BLaER1 treated with 17β-estradiol and CSF1 and Interleukin-3, amounts not matched to agents 10 nM and 100 nM (cell line): ENCODE data around the gene ZNF488.

ENCODE experiments used
- H3K27ac ChIP-seq, 11 experiments: shearing (Covaris generic); formaldehyde crosslinking; 2 replicates each; pipeline ENCODE4 v1.8.1; 2022
- H3K27me3 ChIP-seq, 11 experiments: shearing (Covaris generic); formaldehyde crosslinking; 2 replicates each; pipeline ENCODE4 v1.8.1; 2022
- H3K36me3 ChIP-seq, 11 experiments: shearing (Covaris generic); formaldehyde crosslinking; 2 replicates each; pipeline ENCODE4 v1.8.1; 2022
- H3K4me1 ChIP-seq, 10 experiments: shearing (Covaris generic); formaldehyde crosslinking; 2 replicates each; pipeline ENCODE4 v1.8.1; 2022
- H3K4me2 ChIP-seq, 11 experiments: shearing (Covaris generic); formaldehyde crosslinking; 2 replicates each; pipeline ENCODE4 v1.8.1; 2022
- H3K4me3 ChIP-seq, 10 experiments: shearing (Covaris generic); formaldehyde crosslinking; 2 replicates each; pipeline ENCODE4 v1.8.1; 2022
- H3K9ac ChIP-seq, 11 experiments: shearing (Covaris generic); formaldehyde crosslinking; 2 replicates each; pipeline ENCODE4 v1.8.1; 2022
- H3K9me3 ChIP-seq, 11 experiments: shearing (Covaris generic); formaldehyde crosslinking; replicated peaks in 1 of 11; 2 replicates each; pipeline ENCODE4 v1.8.1; 2022
- H4K20me1 ChIP-seq, 11 experiments: shearing (Covaris generic); formaldehyde crosslinking; 2 replicates each; pipeline ENCODE4 v1.8.1; 2022
- Cebpa-rat ChIP-seq, 11 experiments: shearing (Covaris generic); IDR thresholded peaks; 2 replicates each; pipeline ENCODE4 v1.8.1; 2022

The ZNF488 gene

GRCh38 chr10:47339759-47340607, 44.1 kb downstream of the ZNF488 start:
- Histone ChIP-seq H3K4me1 (peaks cover 9 to 18% (median 13%) of the 10 kb centered on the region in 10 experiments; a peak in 18 of 20 replicates), H3K27ac (peak overlapping the region in 7 of 11 experiments; percentile 36 to 77 (median 61); a peak in 14 of 22 replicates), H3K36me3 (no peaks in the 10 kb centered on the region), H4K20me1 (no peaks in the 10 kb centered on the region), H3K27me3 (no peaks in the 10 kb centered on the region), H3K4me3 (peak overlapping the region in 1 of 10 experiments; percentile 53; a peak in 2 of 20 replicates), H3K4me2 (peak overlapping the region; percentile 34 to 83 (median 63)), H3K9me3 (no peaks in the 10 kb centered on the region), H3K9ac (peak overlapping the region in 6 of 11 experiments; percentile 36 to 66 (median 50); a peak in 11 of 22 replicates)
- peak in 2 of 11 experiments; percentile 21 to 38; a peak in 2 of 22 replicates for TF ChIP-seq Cebpa-rat (IDR thresholded peaks at IDR 0.05)

GRCh38 chr10:47339186-47339735, 44.8 kb downstream of the ZNF488 start:
- peak overlapping the region in 2 of 11 experiments; percentile 36 to 54; a peak in 2 of 22 replicates for H3K9ac ChIP-seq
- no peaks in the 10 kb centered on the region for H3K36me3 ChIP-seq
- TF ChIP-seq Cebpa-rat (IDR thresholded peaks at IDR 0.05) = no peak
- H3K4me1 ChIP-seq = peaks cover 9 to 18% (median 13%) of the 10 kb centered on the region in 10 experiments; a peak in 18 of 20 replicates
- H3K27me3 ChIP-seq = no peaks in the 10 kb centered on the region
- no peak overlapping the region for H3K4me3 ChIP-seq
- peak overlapping the region in 7 of 11 experiments; percentile 50 to 83 (median 68); a peak in 10 of 22 replicates for H3K4me2 ChIP-seq
- no peaks in the 10 kb centered on the region for H4K20me1 ChIP-seq
- peak overlapping the region in 7 of 11 experiments; percentile 36 to 77 (median 61); a peak in 13 of 22 replicates for H3K27ac ChIP-seq
- H3K9me3 ChIP-seq = no peaks in the 10 kb centered on the region

GRCh38 chr10:47337310-47337709, 46.8 kb downstream of the ZNF488 start:
- no peaks in the 10 kb centered on the region for H3K9me3 ChIP-seq
- no peak overlapping the region for H3K27ac ChIP-seq
- peaks cover 9 to 18% (median 13%) of the 10 kb centered on the region in 10 experiments; a peak in 18 of 20 replicates for H3K4me1 ChIP-seq
- H3K4me3 ChIP-seq = no peak overlapping the region
- TF ChIP-seq Cebpa-rat (IDR thresholded peaks at IDR 0.05) = no peak
- no peak overlapping the region for H3K9ac ChIP-seq
- no peaks in the 10 kb centered on the region for H3K27me3 ChIP-seq
- H3K4me2 ChIP-seq = no peak overlapping the region
- H3K36me3 ChIP-seq = no peaks in the 10 kb centered on the region
- H4K20me1 ChIP-seq = no peaks in the 10 kb centered on the region

GRCh38 chr10:47336387-47337134, 47.5 kb downstream of the ZNF488 start:
- no peak overlapping the region for H3K4me3 ChIP-seq
- no peak overlapping the region for H3K9ac ChIP-seq
- no peak for TF ChIP-seq Cebpa-rat (IDR thresholded peaks at IDR 0.05)
- no peaks in the 10 kb centered on the region for H3K36me3 ChIP-seq
- no peak overlapping the region for H3K27ac ChIP-seq
- H3K9me3 ChIP-seq = no peaks in the 10 kb centered on the region
- H4K20me1 ChIP-seq = no peaks in the 10 kb centered on the region
- peaks cover 9 to 18% (median 13%) of the 10 kb centered on the region in 10 experiments; a peak in 18 of 20 replicates for H3K4me1 ChIP-seq
- H3K27me3 ChIP-seq = no peaks in the 10 kb centered on the region
- no peak overlapping the region for H3K4me2 ChIP-seq

GRCh38 chr10:47335906-47336305, 48.2 kb downstream of the ZNF488 start:
- peaks cover 9 to 17% (median 13%) of the 10 kb centered on the region in 10 experiments; a peak in 18 of 20 replicates for H3K4me1 ChIP-seq
- H3K36me3 ChIP-seq = no peaks in the 10 kb centered on the region
- no peaks in the 10 kb centered on the region for H4K20me1 ChIP-seq
- H3K4me3 ChIP-seq = no peak overlapping the region
- no peak for TF ChIP-seq Cebpa-rat (IDR thresholded peaks at IDR 0.05)
- H3K4me2 ChIP-seq = no peak overlapping the region
- H3K27me3 ChIP-seq = no peaks in the 10 kb centered on the region
- H3K27ac ChIP-seq = no peak overlapping the region
- H3K9me3 ChIP-seq = no peaks in the 10 kb centered on the region
- no peak overlapping the region for H3K9ac ChIP-seq

- Histone ChIP-seq H3K36me3 (no peaks in the 10 kb centered on the region), H3K4me1 (peaks cover 0 to 5% (median 2%) of the 10 kb centered on the region in 10 experiments; a peak in 12 of 20 replicates), H3K4me3 (no peak overlapping the region), H3K27ac (no peak overlapping the region), H4K20me1 (no peaks in the 10 kb centered on the region), H3K9ac (no peak overlapping the region), H3K4me2 (no peak overlapping the region), H3K9me3 (no peaks in the 10 kb centered on the region), H3K27me3 (no peaks in the 10 kb centered on the region)
- TF ChIP-seq Cebpa-rat (IDR thresholded peaks at IDR 0.05) = no peak
Measured at GRCh38 chr10:47334466-47335295, 49.4 kb downstream of the ZNF488 start.

- no peak overlapping the region for H3K4me3 ChIP-seq
- H3K9ac ChIP-seq = no peak overlapping the region
- H3K36me3 ChIP-seq = no peaks in the 10 kb centered on the region
- H3K4me1 ChIP-seq = no peaks in the 10 kb centered on the region
- no peak overlapping the region for H3K27ac ChIP-seq
- H4K20me1 ChIP-seq = no peaks in the 10 kb centered on the region
- no peak for TF ChIP-seq Cebpa-rat (IDR thresholded peaks at IDR 0.05)
- no peak overlapping the region for H3K4me2 ChIP-seq
- no peaks in the 10 kb centered on the region for H3K27me3 ChIP-seq
- no peaks in the 10 kb centered on the region for H3K9me3 ChIP-seq
Measured at GRCh38 chr10:47333532-47333931, 50.6 kb downstream of the ZNF488 start.

- H3K4me1 ChIP-seq = no peaks in the 10 kb centered on the region
- no peaks in the 10 kb centered on the region for H3K36me3 ChIP-seq
- H3K27me3 ChIP-seq = no peaks in the 10 kb centered on the region
- H3K4me2 ChIP-seq = no peak overlapping the region
- no peak for TF ChIP-seq Cebpa-rat (IDR thresholded peaks at IDR 0.05)
- H4K20me1 ChIP-seq = no peaks in the 10 kb centered on the region
- no peak overlapping the region for H3K27ac ChIP-seq
- no peaks in the 10 kb centered on the region for H3K9me3 ChIP-seq
- no peak overlapping the region for H3K9ac ChIP-seq
- H3K4me3 ChIP-seq = no peak overlapping the region
Measured at GRCh38 chr10:47332946-47333345, 51.1 kb downstream of the ZNF488 start.
